HepG2 (cell line): ENCODE data around the gene STRN3. TPM values are rescaled to one million over a fixed set of nuclear protein-coding genes. Genes with fewer than 3 reads are reported as not detected.

Experiments used
- BHLHE40 ChIP-seq: IDR thresholded peaks from 2 replicates; pipeline ENCODE4 v1.6.1; 2011; ENCODE audit warnings: low read length, improper control_type of control experiment
- CBX1 ChIP-seq: IDR thresholded peaks from one replicate; pipeline ENCODE4 v1.6.1; 2016; ENCODE audit warnings: antibody characterized with exemption, low read depth
- DZIP1 ChIP-seq: sonication (generic); formaldehyde crosslinking; IDR thresholded peaks from 2 replicates; pipeline ENCODE4 v1.5.0; 2020; ENCODE audit warnings: mild to moderate bottlenecking, missing genetic modification reagents
- HNRNPH1 ChIP-seq: fragments of 200-400 bp; formaldehyde crosslinking; optimal IDR thresholded peaks from 2 replicates; pipeline ENCODE3; 2017; ENCODE audit warnings: mild to moderate bottlenecking, low read depth, low read length
- HOXA7 ChIP-seq: sonication (generic); formaldehyde crosslinking; IDR thresholded peaks from 2 replicates; pipeline ENCODE4 v1.8.1; 2022; ENCODE audit warnings: mild to moderate bottlenecking, missing genetic modification reagents, moderate library complexity
- LBX2 ChIP-seq: sonication (generic); formaldehyde crosslinking; IDR thresholded peaks from 2 replicates; pipeline ENCODE4 v1.5.0; 2020; ENCODE audit warnings: missing genetic modification reagents, mild to moderate bottlenecking, borderline replicate concordance
- MXI1 ChIP-seq: IDR thresholded peaks from 3 replicates; pipeline ENCODE4 v1.6.1; 2012; ENCODE audit warnings: low read depth, low read length, inconsistent platforms, borderline replicate concordance
- NFIB ChIP-seq: sonication (generic); formaldehyde crosslinking; IDR thresholded peaks from 2 replicates; pipeline ENCODE4 v1.9.0; 2021; ENCODE audit warnings: missing genetic modification reagents, mild to moderate bottlenecking, borderline replicate concordance
- PREB ChIP-seq: sonication (generic); formaldehyde crosslinking; IDR thresholded peaks from 2 replicates; pipeline ENCODE4 v1.4.0; 2020; ENCODE audit warnings: missing genetic modification reagents
- RBM39 ChIP-seq: fragments of 200-400 bp; formaldehyde crosslinking; IDR thresholded peaks from one replicate; pipeline ENCODE4 v1.6.1; 2018; ENCODE audit warnings: antibody characterized with exemption, mild to moderate bottlenecking, low read depth, low read length; ENCODE audit not compliant: poor library complexity, severe bottlenecking
- SRSF9 ChIP-seq: fragments of 200-400 bp; formaldehyde crosslinking; IDR thresholded peaks from 2 replicates; pipeline ENCODE4 v1.6.1; 2018; ENCODE audit warnings: borderline replicate concordance, mild to moderate bottlenecking, low read depth, low read length; ENCODE audit not compliant: insufficient read depth, poor library complexity, severe bottlenecking
- ZBTB7A ChIP-seq: sonication (generic); formaldehyde crosslinking; IDR thresholded peaks from 2 replicates; pipeline ENCODE4 v1.8.0; 2022; ENCODE audit warnings: mild to moderate bottlenecking, missing genetic modification reagents
- ZFP91 ChIP-seq: sonication (generic); formaldehyde crosslinking; IDR thresholded peaks from 2 replicates; pipeline ENCODE4 v1.9.0; 2022; ENCODE audit warnings: missing genetic modification reagents, mild to moderate bottlenecking, borderline replicate concordance
- ZNF337 ChIP-seq: sonication (generic); formaldehyde crosslinking; IDR thresholded peaks from 2 replicates; pipeline ENCODE4 v1.5.1; 2020; ENCODE audit warnings: missing genetic modification reagents, low read depth, mild to moderate bottlenecking, borderline replicate concordance
- ZNF382 ChIP-seq: sonication (generic); formaldehyde crosslinking; IDR thresholded peaks from 2 replicates; pipeline ENCODE4 v1.5.0; 2020; ENCODE audit warnings: missing genetic modification reagents, mild to moderate bottlenecking, borderline replicate concordance
- ZNF556 ChIP-seq: sonication (generic); formaldehyde crosslinking; IDR thresholded peaks from 2 replicates; pipeline ENCODE4 v1.4.0; 2020; ENCODE audit warnings: mild to moderate bottlenecking, missing genetic modification reagents, borderline replicate concordance
- ZNF564 ChIP-seq: sonication (generic); formaldehyde crosslinking; IDR thresholded peaks from 2 replicates; pipeline ENCODE4 v1.8.1; 2023; ENCODE audit warnings: mild to moderate bottlenecking, missing genetic modification reagents
- ZNF598 ChIP-seq: sonication (generic); formaldehyde crosslinking; IDR thresholded peaks from 2 replicates; pipeline ENCODE4 v1.5.1; 2020; ENCODE audit warnings: mild to moderate bottlenecking, missing genetic modification reagents, borderline replicate concordance
- ZNF644 ChIP-seq: IDR thresholded peaks from 2 replicates; pipeline ENCODE4 v1.6.1; 2016; ENCODE audit warnings: low read depth
- ZNF770 ChIP-seq: sonication (generic); formaldehyde crosslinking; IDR thresholded peaks from 2 replicates; pipeline ENCODE4 v1.5.0; 2020; ENCODE audit warnings: mild to moderate bottlenecking, missing genetic modification reagents
- polyA plus RNA-seq, 8 experiments: library from polyadenylated mRNA; depleted of rRNA in 3 of 8; stranded (reverse) in 7 of 8; unstranded in 1 of 8; fragments of >200 nt; fragmentation: Illumina TruSeq in 4 of 8; extraction: Trizol in 4 of 8; gene quantifications; 2 replicates each; pipeline versions ENCODE4 v1.2.1 to v1.2.3, GENCODE V29; 2011 to 2016; ENCODE audit warnings: low read depth in 4 of 8, missing spikeins in 1 of 8, mixed read lengths in 1 of 8; ENCODE audit not compliant: insufficient read depth in 1 of 8
- total RNA-seq, 5 experiments: library from RNA; depleted of rRNA; stranded (reverse); fragments of >200 nt; fragmentation: Illumina TruSeq; extraction: Trizol; gene quantifications; 2 replicates each; pipeline ENCODE4 v1.2.3, GENCODE V29; 2016; ENCODE audit warnings: low read depth in 1 of 5

Gene STRN3
- total and polyA plus RNA-seq, 2 of the 13 experiments (the other 11 are each of a cell fraction or from before 2014, with no cell fraction given), result 49.4 to 123 TPM

- TF ChIP-seq ZNF337 (CRISPR knock-in tag) (peak; percentile 21; the same call in 1 of the 2 replicates), MXI1 (peak; percentile 45; the same call in 1 of the 3 replicates), CBX1 (peak; percentile 59), ZNF770 (CRISPR knock-in tag) (peak; percentile 67), ZBTB7A (CRISPR knock-in tag) (0 out of 2 replicates have a peak, but pooled peaks have one; percentile 11), HOXA7 (CRISPR knock-in tag) (no peak), PREB (CRISPR knock-in tag) (no peak; the same call in 1 of the 2 replicates), ZNF564 (no peak; the same call in none of the 2 replicates), LBX2 (CRISPR knock-in tag) (no peak), ZNF382 (no peak), DZIP1 (CRISPR knock-in tag) (peak; percentile 92; the same call in 1 of the 2 replicates), HNRNPH1 (no peak), BHLHE40 (no peak), ZNF598 (CRISPR knock-in tag) (peak; percentile 91; the same call in 1 of the 2 replicates), ZNF644 (no peak), ZNF556 (peak; percentile 29), SRSF9 (no peak), NFIB (no peak), ZFP91 (no peak), RBM39 (peak; percentile 97)
Observed at GRCh38 chr14:31025367-31026076, 657 bp downstream of the STRN3 start, which contains the start of gene AP4S1 (continued).
